H1 (cell line): Measurements from ENCODE around the gene DPPA5.

Source experiments
- CBX5 ChIP-seq: fragments of 300-800, 300-1000 bp; sonication (generic); IDR thresholded peaks from 2 replicates; pipeline ENCODE4 v1.7.1; 2016; ENCODE audit warnings: antibody characterized with exemption, low read length, low read depth
- CEBPB ChIP-seq: IDR thresholded peaks from 2 replicates; pipeline ENCODE4 v1.6.1; 2012; ENCODE audit warnings: low read depth, low read length
- CHD2 ChIP-seq: IDR thresholded peaks from 2 replicates; pipeline ENCODE4 v1.6.1; 2012; ENCODE audit warnings: low read length, improper control_type of control experiment
- CTCF ChIP-seq, 3 experiments: IDR thresholded peaks; 1 replicate in 2 of 3; 2 replicates in 1 of 3; pipeline versions ENCODE4 v1.5.1 to v1.6.1; 2011; ENCODE audit warnings: low read length in 3 of 3, mild to moderate bottlenecking in 3 of 3, inconsistent platforms in 2 of 3, low read depth in 1 of 3, moderate library complexity in 1 of 3; ENCODE audit not compliant: insufficient read depth in 1 of 3; ENCODE audit errors: control extremely low read depth in 1 of 3
- JUND ChIP-seq: IDR thresholded peaks from 2 replicates; pipeline ENCODE4 v1.6.1; 2011; ENCODE audit warnings: mild to moderate bottlenecking, improper control_type of control experiment, low read length
- POLR2A ChIP-seq, 2 experiments: IDR thresholded peaks; 1 replicate in 1 of 2; 2 replicates in 1 of 2; pipeline ENCODE4 v1.6.1; 2011; ENCODE audit warnings: low read depth in 2 of 2, low read length in 2 of 2, mild to moderate bottlenecking in 2 of 2; ENCODE audit errors: control extremely low read depth in 1 of 2
- RFX5 ChIP-seq: IDR thresholded peaks from 2 replicates; pipeline ENCODE4 v1.6.1; 2011; ENCODE audit warnings: low read depth, low read length, improper control_type of control experiment, borderline replicate concordance
- SIN3A ChIP-seq, 2 experiments: IDR thresholded peaks in 1 of 2; conservative IDR thresholded peaks in 1 of 2; 2 replicates each; pipeline ENCODE4 v1.6.1; 2011 to 2012; ENCODE audit warnings: low read length in 2 of 2, improper control_type of control experiment in 1 of 2, low read depth in 1 of 2, mild to moderate bottlenecking in 1 of 2
- TAF1 ChIP-seq: IDR thresholded peaks from 2 replicates; pipeline ENCODE4 v1.6.1; 2011; ENCODE audit warnings: mild to moderate bottlenecking, low read depth, low read length
- TEAD4 ChIP-seq: IDR thresholded peaks from 2 replicates; pipeline ENCODE4 v1.6.1; 2012; ENCODE audit warnings: low read depth, low read length, inconsistent platforms, mixed read lengths
- TF ChIP-seq, protein P1 (sequence below): IDR thresholded peaks from 2 replicates; pipeline ENCODE4 v1.6.1; 2012; ENCODE audit warnings: inconsistent platforms
- TF ChIP-seq, protein P2 (sequence below): IDR thresholded peaks from 2 replicates; pipeline ENCODE4 v1.6.1; 2012; ENCODE audit warnings: low read length, inconsistent platforms

GRCh38 chr6:73372516-73372915, 18.4 kb upstream of the DPPA5 start:
- no peak for TF ChIP-seq CEBPB
- no peak for TF ChIP-seq JUND
- no peak for TF ChIP-seq SIN3A (conservative IDR thresholded peaks at IDR 0.05 in 1 of 2, IDR thresholded peaks at IDR 0.05 in 1 of 2; ENCODE audit: low read depth in 1 of 2, low read length in 2 of 2)
- no peak for TF ChIP-seq RFX5
- no peak for TF ChIP-seq CBX5
- TF ChIP-seq, protein P1, sequence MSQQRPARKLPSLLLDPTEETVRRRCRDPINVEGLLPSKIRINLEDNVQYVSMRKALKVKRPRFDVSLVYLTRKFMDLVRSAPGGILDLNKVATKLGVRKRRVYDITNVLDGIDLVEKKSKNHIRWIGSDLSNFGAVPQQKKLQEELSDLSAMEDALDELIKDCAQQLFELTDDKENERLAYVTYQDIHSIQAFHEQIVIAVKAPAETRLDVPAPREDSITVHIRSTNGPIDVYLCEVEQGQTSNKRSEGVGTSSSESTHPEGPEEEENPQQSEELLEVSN: no peak
- TF ChIP-seq TAF1: no peak
- no peak for TF ChIP-seq TEAD4
- TF ChIP-seq CTCF (IDR thresholded peaks at IDR 0.05; ENCODE audit: control extremely low read depth in 1 of 3, insufficient read depth in 1 of 3, low read depth in 1 of 3, low read length in 3 of 3): no peak
- no peak for TF ChIP-seq POLR2A (IDR thresholded peaks at IDR 0.05; ENCODE audit: control extremely low read depth in 1 of 2, low read depth in 2 of 2, low read length in 2 of 2)
- no peak for TF ChIP-seq CHD2
- TF ChIP-seq, protein P2, sequence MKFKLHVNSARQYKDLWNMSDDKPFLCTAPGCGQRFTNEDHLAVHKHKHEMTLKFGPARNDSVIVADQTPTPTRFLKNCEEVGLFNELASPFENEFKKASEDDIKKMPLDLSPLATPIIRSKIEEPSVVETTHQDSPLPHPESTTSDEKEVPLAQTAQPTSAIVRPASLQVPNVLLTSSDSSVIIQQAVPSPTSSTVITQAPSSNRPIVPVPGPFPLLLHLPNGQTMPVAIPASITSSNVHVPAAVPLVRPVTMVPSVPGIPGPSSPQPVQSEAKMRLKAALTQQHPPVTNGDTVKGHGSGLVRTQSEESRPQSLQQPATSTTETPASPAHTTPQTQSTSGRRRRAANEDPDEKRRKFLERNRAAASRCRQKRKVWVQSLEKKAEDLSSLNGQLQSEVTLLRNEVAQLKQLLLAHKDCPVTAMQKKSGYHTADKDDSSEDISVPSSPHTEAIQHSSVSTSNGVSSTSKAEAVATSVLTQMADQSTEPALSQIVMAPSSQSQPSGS: no peak
